H9 (cell line): Measurements from ENCODE around the gene COL18A1. TPM values are rescaled to one million over a fixed set of nuclear protein-coding genes. Genes with fewer than 3 reads are reported as not detected.

Experiments
- DNase-seq: peaks from one replicate; pipeline ENCODE4 v3.0.0-alpha.2; 2017
- H2AFZ ChIP-seq: one replicate; pipeline ENCODE4 v1.6.1; 2013; ENCODE audit warnings: mild to moderate bottlenecking, low read length, control low read depth, moderate library complexity
- H2AK5ac ChIP-seq: 2 replicates; pipeline ENCODE4 v1.6.1; 2013; ENCODE audit warnings: low read length, control low read depth, mixed read lengths; ENCODE audit not compliant: insufficient read length
- H2BK120ac ChIP-seq: one replicate; pipeline ENCODE4 v1.6.1; 2013; ENCODE audit warnings: low read depth, mild to moderate bottlenecking, low read length, control low read depth, inconsistent platforms; ENCODE audit not compliant: poor library complexity, severe bottlenecking
- H2BK12ac ChIP-seq: 2 replicates; pipeline ENCODE4 v1.6.1; 2013; ENCODE audit warnings: low read length, control low read depth, mixed read lengths, low read depth; ENCODE audit not compliant: insufficient read length
- H2BK15ac ChIP-seq: 2 replicates; pipeline ENCODE4 v1.6.1; 2013; ENCODE audit warnings: low read depth, low read length, control low read depth
- H2BK20ac ChIP-seq: one replicate; pipeline ENCODE4 v1.6.1; 2013; ENCODE audit warnings: low read depth, mild to moderate bottlenecking, low read length, control low read depth, inconsistent platforms; ENCODE audit not compliant: poor library complexity, severe bottlenecking
- H2BK5ac ChIP-seq: 2 replicates; pipeline ENCODE4 v1.6.1; 2013; ENCODE audit warnings: low read length, control low read depth, mixed read lengths; ENCODE audit not compliant: insufficient read length
- H3K14ac ChIP-seq: 2 replicates; pipeline ENCODE4 v1.6.1; 2013; ENCODE audit warnings: low read length, control low read depth; ENCODE audit not compliant: insufficient read depth
- H3K18ac ChIP-seq: 2 replicates; pipeline ENCODE4 v1.6.1; 2013; ENCODE audit warnings: low read depth, mild to moderate bottlenecking, mixed read lengths, low read length, control low read depth; ENCODE audit not compliant: insufficient read length
- H3K23ac ChIP-seq: 2 replicates; pipeline ENCODE4 v1.6.1; 2013; ENCODE audit warnings: low read length, control low read depth, mixed read lengths, low read depth; ENCODE audit not compliant: insufficient read length
- H3K23me2 ChIP-seq: 2 replicates; pipeline ENCODE4 v1.6.1; 2013; ENCODE audit warnings: low read depth, mild to moderate bottlenecking, mixed read lengths, low read length, control low read depth; ENCODE audit not compliant: insufficient read length, poor library complexity, severe bottlenecking
- H3K27ac ChIP-seq: 2 replicates; pipeline ENCODE4 v1.5.1; 2013; ENCODE audit warnings: low read length, control low read depth, mixed read lengths, low read depth; ENCODE audit not compliant: insufficient read length
- H3K27me3 ChIP-seq: 2 replicates; pipeline ENCODE4 v1.6.1; 2013; ENCODE audit warnings: low read length, control low read depth, inconsistent platforms; ENCODE audit not compliant: insufficient read depth
- H3K4ac ChIP-seq: 2 replicates; pipeline ENCODE4 v1.6.1; 2013; ENCODE audit warnings: low read depth, mild to moderate bottlenecking, control low read depth, inconsistent platforms, low read length, moderate library complexity
- H3K4me1 ChIP-seq: 2 replicates; pipeline ENCODE4 v1.6.1; 2013; ENCODE audit warnings: low read length, control low read depth, inconsistent platforms; ENCODE audit not compliant: insufficient read depth
- H3K4me2 ChIP-seq: 2 replicates; pipeline ENCODE4 v1.6.1; 2013; ENCODE audit warnings: low read length, control low read depth, mixed read lengths; ENCODE audit not compliant: insufficient read length, insufficient read depth
- H3K56ac ChIP-seq: 2 replicates; pipeline ENCODE4 v1.6.1; 2013; ENCODE audit warnings: low read depth, mild to moderate bottlenecking, mixed read lengths, low read length, control low read depth; ENCODE audit not compliant: insufficient read length
- H3K79me1 ChIP-seq: 2 replicates; pipeline ENCODE4 v1.6.1; 2013; ENCODE audit warnings: low read depth, mild to moderate bottlenecking, moderate library complexity, low read length, control low read depth, inconsistent platforms; ENCODE audit not compliant: insufficient read depth, poor library complexity, severe bottlenecking
- H3K79me2 ChIP-seq: 2 replicates; pipeline ENCODE4 v1.6.1; 2013; ENCODE audit warnings: low read length, control low read depth, inconsistent platforms; ENCODE audit not compliant: insufficient read depth
- H3K9ac ChIP-seq: 2 replicates; pipeline ENCODE4 v1.6.1; 2013; ENCODE audit warnings: low read length, control low read depth, mixed read lengths; ENCODE audit not compliant: insufficient read length; ENCODE audit errors: extremely low read depth
- H3K9me3 ChIP-seq: one replicate; pipeline ENCODE4 v1.6.1; 2013; ENCODE audit warnings: low read depth, low read length, inconsistent platforms; ENCODE audit not compliant: control insufficient read depth
- H3T11ph ChIP-seq: one replicate; pipeline ENCODE4 v1.6.1; 2013; ENCODE audit warnings: mild to moderate bottlenecking, low read length, control low read depth, inconsistent platforms
- H4K20me1 ChIP-seq: one replicate; pipeline ENCODE4 v1.6.1; 2013; ENCODE audit not compliant: control insufficient read depth, insufficient read length, insufficient read depth
- H4K5ac ChIP-seq: 2 replicates; pipeline ENCODE4 v1.6.1; 2013; ENCODE audit warnings: low read depth, mild to moderate bottlenecking, mixed read lengths, low read length, control low read depth; ENCODE audit not compliant: insufficient read length
- H4K8ac ChIP-seq: replicated peaks from 2 replicates; pipeline ENCODE4 v1.6.1; 2013; ENCODE audit warnings: low read length, control low read depth, mixed read lengths, low read depth; ENCODE audit not compliant: insufficient read length
- H4K91ac ChIP-seq: 2 replicates; pipeline ENCODE4 v1.6.1; 2013; ENCODE audit warnings: low read depth, mild to moderate bottlenecking, moderate library complexity, mixed read lengths, low read length, control low read depth; ENCODE audit not compliant: insufficient read length
- H3K27ac Mint-ChIP-seq, 3 experiments: 2 replicates in 2 of 3; 3 replicates in 1 of 3; pipeline ENCODE4 v1.8.0; 2020 to 2021; ENCODE audit warnings: mixed read lengths in 3 of 3, mild to moderate bottlenecking in 1 of 3, moderate library complexity in 1 of 3
- H3K27me3 Mint-ChIP-seq: 2 replicates; pipeline ENCODE4 v1.8.0; 2021; ENCODE audit warnings: low read depth, mild to moderate bottlenecking, moderate library complexity, mixed read lengths
- H3K36me3 Mint-ChIP-seq, 3 experiments: 2 replicates in 2 of 3; 3 replicates in 1 of 3; pipeline ENCODE4 v1.8.0; 2020 to 2021; ENCODE audit warnings: low read depth in 3 of 3, mixed read lengths in 3 of 3; ENCODE audit not compliant: insufficient read depth in 1 of 3
- H3K4me1 Mint-ChIP-seq, 2 experiments: 2 replicates each; pipeline ENCODE4 v1.8.0; 2020; ENCODE audit warnings: mixed read lengths in 2 of 2
- H3K4me3 Mint-ChIP-seq, 2 experiments: 2 replicates in 1 of 2; 3 replicates in 1 of 2; pipeline ENCODE4 v1.8.0; 2020 to 2021; ENCODE audit warnings: mild to moderate bottlenecking in 2 of 2, mixed read lengths in 2 of 2, moderate library complexity in 1 of 2
- H3K9me3 Mint-ChIP-seq, 2 experiments: 2 replicates in 1 of 2; 3 replicates in 1 of 2; pipeline ENCODE4 v1.8.0; 2020; ENCODE audit warnings: mild to moderate bottlenecking in 2 of 2, mixed read lengths in 2 of 2, moderate library complexity in 1 of 2
- WGBS: extraction: QIAGEN DNeasy Blood & Tissue Kit; methylation state at CpG from one replicate; pipeline ENCODE4 v1.1.7; 2013; ENCODE audit warnings: missing lambda C conversion rate, low lambda C conversion rate, mixed read lengths; ENCODE audit not compliant: insufficient read length; ENCODE audit errors: extremely low coverage; 5-methylcytosine and 5-hydroxymethylcytosine counted together
- total RNA-seq: library from RNA; stranded (reverse); gene quantifications from 2 replicates; pipeline ENCODE4 v1.2.1, GENCODE V29; 2021
- TF ChIP-seq, protein P1 (sequence below): fragments of 200-600 bp; sonication (generic); conservative IDR thresholded peaks from 3 replicates; pipeline ENCODE4 v1.8.0; 2021; ENCODE audit warnings: antibody characterized with exemption, mild to moderate bottlenecking

The COL18A1 gene
- total RNA-seq, 1 experiment from 2014 or later, result 232 TPM

DNA sequence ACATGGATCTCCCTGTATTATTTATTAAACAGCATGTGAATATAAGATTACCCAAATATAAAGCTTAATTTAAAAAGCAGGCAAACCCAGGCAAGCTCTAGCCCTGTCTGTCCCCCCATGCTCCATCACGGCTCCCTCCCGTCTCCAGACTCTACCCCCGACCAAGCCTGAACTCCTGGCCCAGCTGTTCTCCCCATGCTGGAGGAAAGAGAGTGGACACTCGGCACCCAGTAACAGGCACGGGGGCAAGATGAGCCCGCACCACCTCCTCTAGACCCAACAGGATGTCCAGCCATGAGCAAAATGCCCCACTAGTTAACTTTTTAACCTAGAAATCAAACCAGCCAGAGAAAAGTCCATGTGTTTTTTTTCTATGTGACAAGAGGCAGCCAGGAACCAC lies 118.0 kb downstream of the COL18A1 start:
- no peak overlapping the region for H3K4me3 Mint-ChIP-seq
- Histone ChIP-seq H2BK5ac (no peak overlapping the region), H4K91ac (no peak overlapping the region), H3K23ac (no peak overlapping the region), H3T11ph (no peak overlapping the region), H3K14ac (no peak overlapping the region), H3K9ac (no peak overlapping the region), H3K4me2 (no peak overlapping the region), H3K4me1 (no peaks in the 10 kb centered on the region), H2AK5ac (no peak overlapping the region), H3K23me2 (no peaks in the 10 kb centered on the region), H2BK20ac (no peak overlapping the region), H3K18ac (no peak overlapping the region), H2BK15ac (no peak overlapping the region), H4K8ac (no peak overlapping the region), H2BK120ac (no peak overlapping the region), H3K56ac (no peak overlapping the region), H3K79me1 (no peaks in the 10 kb centered on the region), H3K27ac (no peak overlapping the region), H4K20me1 (no peaks in the 10 kb centered on the region), H2AFZ (no peak overlapping the region), H3K27me3 (no peaks in the 10 kb centered on the region), H3K79me2 (no peaks in the 10 kb centered on the region), H3K9me3 (peaks cover 3% of the 10 kb centered on the region), H3K4ac (no peak overlapping the region), H4K5ac (no peak overlapping the region), H2BK12ac (no peak overlapping the region)
- TF ChIP-seq, protein P1, sequence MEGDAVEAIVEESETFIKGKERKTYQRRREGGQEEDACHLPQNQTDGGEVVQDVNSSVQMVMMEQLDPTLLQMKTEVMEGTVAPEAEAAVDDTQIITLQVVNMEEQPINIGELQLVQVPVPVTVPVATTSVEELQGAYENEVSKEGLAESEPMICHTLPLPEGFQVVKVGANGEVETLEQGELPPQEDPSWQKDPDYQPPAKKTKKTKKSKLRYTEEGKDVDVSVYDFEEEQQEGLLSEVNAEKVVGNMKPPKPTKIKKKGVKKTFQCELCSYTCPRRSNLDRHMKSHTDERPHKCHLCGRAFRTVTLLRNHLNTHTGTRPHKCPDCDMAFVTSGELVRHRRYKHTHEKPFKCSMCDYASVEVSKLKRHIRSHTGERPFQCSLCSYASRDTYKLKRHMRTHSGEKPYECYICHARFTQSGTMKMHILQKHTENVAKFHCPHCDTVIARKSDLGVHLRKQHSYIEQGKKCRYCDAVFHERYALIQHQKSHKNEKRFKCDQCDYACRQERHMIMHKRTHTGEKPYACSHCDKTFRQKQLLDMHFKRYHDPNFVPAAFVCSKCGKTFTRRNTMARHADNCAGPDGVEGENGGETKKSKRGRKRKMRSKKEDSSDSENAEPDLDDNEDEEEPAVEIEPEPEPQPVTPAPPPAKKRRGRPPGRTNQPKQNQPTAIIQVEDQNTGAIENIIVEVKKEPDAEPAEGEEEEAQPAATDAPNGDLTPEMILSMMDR, result no peak
- peaks cover 43 to 49% of the 10 kb centered on the region in 2 experiments for H3K9me3 Mint-ChIP-seq
- peaks cover 9% of the 10 kb centered on the region for H3K27me3 Mint-ChIP-seq
- no CpG with 5 or more reads among the region's 6 CpGs for WGBS
- no peak for DNase-seq
- peaks cover 61 to 73% (median 65%) of the 10 kb centered on the region in 3 experiments for H3K36me3 Mint-ChIP-seq
- H3K4me1 Mint-ChIP-seq, result no peaks in the 10 kb centered on the region; a peak in 1 of 4 replicates
- H3K27ac Mint-ChIP-seq, result no peak overlapping the region
